ENCODE results near the gene MLEC.

DNA sequence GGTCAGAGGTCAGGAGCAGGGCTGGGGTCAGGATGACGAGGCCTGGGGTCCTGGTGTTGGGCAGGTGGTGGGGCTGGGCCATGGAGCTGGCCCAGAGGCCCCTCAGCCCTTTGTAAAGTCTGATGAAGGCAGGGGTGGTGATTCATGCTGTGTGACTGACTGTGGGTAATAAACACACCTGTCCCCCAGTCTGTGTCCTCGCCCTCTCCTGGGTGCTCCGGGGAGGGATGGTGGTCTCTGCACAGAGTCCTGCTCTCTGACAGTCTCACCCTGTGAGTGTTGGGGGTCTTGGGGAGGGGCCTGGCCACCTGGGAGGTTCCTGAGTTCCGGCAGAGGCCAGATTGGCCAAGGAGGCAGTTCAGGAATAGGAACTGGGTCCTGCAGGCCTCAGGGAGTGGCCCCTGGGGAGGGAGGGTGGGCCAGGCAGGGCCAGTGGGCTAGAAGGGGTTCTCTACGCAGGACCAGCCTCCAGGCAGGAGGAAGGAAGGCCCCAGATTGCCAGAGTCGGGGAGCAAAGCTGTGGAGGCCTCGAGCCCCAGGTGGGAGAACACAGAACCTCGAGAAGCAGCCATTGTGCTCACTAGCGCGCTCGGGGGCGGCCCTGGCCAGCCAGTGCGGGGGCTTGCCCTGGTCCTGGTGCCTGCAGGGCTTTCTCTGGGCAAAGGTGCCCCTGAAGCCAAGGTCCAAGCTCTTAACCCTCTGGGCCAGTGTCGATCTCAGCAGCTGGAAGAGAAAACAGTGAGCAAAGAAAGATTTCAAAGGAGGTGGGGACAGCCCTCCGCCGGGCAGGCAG lies 53.1 kb downstream of the MLEC start:
- TF ChIP-seq, protein P1, sequence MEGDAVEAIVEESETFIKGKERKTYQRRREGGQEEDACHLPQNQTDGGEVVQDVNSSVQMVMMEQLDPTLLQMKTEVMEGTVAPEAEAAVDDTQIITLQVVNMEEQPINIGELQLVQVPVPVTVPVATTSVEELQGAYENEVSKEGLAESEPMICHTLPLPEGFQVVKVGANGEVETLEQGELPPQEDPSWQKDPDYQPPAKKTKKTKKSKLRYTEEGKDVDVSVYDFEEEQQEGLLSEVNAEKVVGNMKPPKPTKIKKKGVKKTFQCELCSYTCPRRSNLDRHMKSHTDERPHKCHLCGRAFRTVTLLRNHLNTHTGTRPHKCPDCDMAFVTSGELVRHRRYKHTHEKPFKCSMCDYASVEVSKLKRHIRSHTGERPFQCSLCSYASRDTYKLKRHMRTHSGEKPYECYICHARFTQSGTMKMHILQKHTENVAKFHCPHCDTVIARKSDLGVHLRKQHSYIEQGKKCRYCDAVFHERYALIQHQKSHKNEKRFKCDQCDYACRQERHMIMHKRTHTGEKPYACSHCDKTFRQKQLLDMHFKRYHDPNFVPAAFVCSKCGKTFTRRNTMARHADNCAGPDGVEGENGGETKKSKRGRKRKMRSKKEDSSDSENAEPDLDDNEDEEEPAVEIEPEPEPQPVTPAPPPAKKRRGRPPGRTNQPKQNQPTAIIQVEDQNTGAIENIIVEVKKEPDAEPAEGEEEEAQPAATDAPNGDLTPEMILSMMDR (IDR thresholded peaks at IDR 0.05): no peak
- TF ChIP-seq EP300 (IDR thresholded peaks at IDR 0.05): no peak
- no peak for TF ChIP-seq POLR2A (IDR thresholded peaks at IDR 0.05)
